H1 (cell line): ENCODE data around the gene MLH3. TPM values are rescaled to one million over a fixed set of nuclear protein-coding genes. Genes with fewer than 3 reads are reported as not detected.

ENCODE experiments used
- CTCF ChIA-PET: fragments of 300-600 bp; sonication (Branson Sonifier 250); formaldehyde crosslinking; loops from one replicate; lab custom pipeline; 2021; ENCODE audit not compliant: partially characterized antibody; lab: Charles Lee
- POLR2A ChIA-PET: fragments of 300-600 bp; sonication (Branson Sonifier 250); formaldehyde crosslinking; loops from one replicate; lab custom pipeline; 2021; ENCODE audit warnings: inconsistent platforms; ENCODE audit not compliant: partially characterized antibody; lab: Charles Lee
- DNase-seq, 2 experiments: peaks; one replicate each; pipeline versions ENCODE4 v3.0.0 to v3.0.0-alpha.2; 2010 to 2022; ENCODE audit warnings: low spot score in 2 of 2, low read depth in 1 of 2, mixed read lengths in 1 of 2
- FAIRE-seq: peaks from 2 replicates; lab custom pipeline; 2011; peaks lifted over from hg19 to GRCh38; lab: Jason Lieb, UNC
- H2AFZ ChIP-seq: 2 replicates; pipeline ENCODE4 v1.8.1; 2012; ENCODE audit warnings: low read length, inconsistent platforms
- H2AK5ac ChIP-seq: 2 replicates; pipeline ENCODE4 v1.6.1; 2013; ENCODE audit warnings: low read depth, low read length
- H2BK120ac ChIP-seq: replicated peaks from 2 replicates; pipeline ENCODE3; 2013; ENCODE audit warnings: low read depth, low read length, inconsistent platforms
- H2BK12ac ChIP-seq: 2 replicates; pipeline ENCODE4 v1.6.1; 2013; ENCODE audit warnings: low read depth, low read length
- H2BK15ac ChIP-seq: 2 replicates; pipeline ENCODE4 v1.6.1; 2013; ENCODE audit warnings: low read length
- H2BK20ac ChIP-seq: 2 replicates; pipeline ENCODE4 v1.6.1; 2013; ENCODE audit warnings: low read length
- H2BK5ac ChIP-seq: 2 replicates; pipeline ENCODE4 v1.6.1; 2013; ENCODE audit warnings: low read depth, low read length
- H3K14ac ChIP-seq: 2 replicates; pipeline ENCODE4 v1.6.1; 2013; ENCODE audit warnings: inconsistent platforms; ENCODE audit not compliant: insufficient read length
- H3K18ac ChIP-seq: 2 replicates; pipeline ENCODE4 v1.6.1; 2013; ENCODE audit warnings: low read length; ENCODE audit errors: extremely low read depth
- H3K23ac ChIP-seq: 2 replicates; pipeline ENCODE4 v1.6.1; 2013; ENCODE audit warnings: inconsistent platforms; ENCODE audit not compliant: insufficient read length
- H3K23me2 ChIP-seq: 2 replicates; pipeline ENCODE4 v1.6.1; 2013; ENCODE audit warnings: low read depth, low read length
- H3K27ac ChIP-seq: 2 replicates; pipeline ENCODE4 v1.6.1; 2011; ENCODE audit warnings: low read depth, low read length, inconsistent platforms
- H3K27me3 ChIP-seq, 4 experiments: replicated peaks in 1 of 4; 1 replicate in 1 of 4; 2 replicates in 3 of 4; pipeline versions ENCODE4 v1.6.1 to v1.8.1; 2011 to 2013; ENCODE audit warnings: low read length in 3 of 4, mild to moderate bottlenecking in 3 of 4, inconsistent platforms in 2 of 4, mixed read lengths in 2 of 4, moderate library complexity in 1 of 4; ENCODE audit not compliant: control insufficient read depth in 3 of 4, insufficient read depth in 3 of 4; ENCODE audit errors: extremely low read depth in 1 of 4
- H3K36me3 ChIP-seq, 4 experiments: 2 replicates each; pipeline versions ENCODE4 v1.6.1 to v1.8.1; 2011 to 2013; ENCODE audit warnings: mild to moderate bottlenecking in 4 of 4, low read length in 3 of 4, moderate library complexity in 2 of 4, control low read depth in 1 of 4, inconsistent platforms in 1 of 4; ENCODE audit not compliant: insufficient read depth in 4 of 4, control insufficient read depth in 2 of 4
- H3K4ac ChIP-seq: replicated peaks from 2 replicates; pipeline ENCODE3; 2013; ENCODE audit warnings: low read length, low read depth, mixed read lengths, inconsistent platforms; ENCODE audit not compliant: insufficient read length
- H3K4me1 ChIP-seq, 4 experiments: replicated peaks in 1 of 4; 1 replicate in 1 of 4; 2 replicates in 3 of 4; pipeline versions ENCODE4 v1.6.1 to v1.8.1; 2011 to 2013; ENCODE audit warnings: low read length in 3 of 4, inconsistent platforms in 2 of 4, mixed read lengths in 1 of 4; ENCODE audit not compliant: insufficient read depth in 4 of 4, control insufficient read depth in 3 of 4
- H3K4me2 ChIP-seq, 2 experiments: 2 replicates each; pipeline versions ENCODE4 v1.6.1 to v1.8.1; 2011 to 2013; ENCODE audit warnings: low read depth in 2 of 2, low read length in 2 of 2, control low read depth in 1 of 2, inconsistent platforms in 1 of 2, mild to moderate bottlenecking in 1 of 2; ENCODE audit not compliant: insufficient read depth in 1 of 2
- H3K4me3 ChIP-seq, 4 experiments: fragments of 200-600, 300-600 bp in 1 of 4; sonication (generic), shearing (Covaris generic), sonication (Bioruptor Twin) in 1 of 4; 2 replicates each; pipeline versions ENCODE4 v1.5.1 to v1.8.1; 2011 to 2016; ENCODE audit warnings: low read length in 4 of 4, low read depth in 3 of 4, control low read depth in 2 of 4, inconsistent platforms in 2 of 4, mild to moderate bottlenecking in 2 of 4, mixed read lengths in 1 of 4, moderate library complexity in 1 of 4; ENCODE audit not compliant: insufficient read depth in 2 of 4; ENCODE audit errors: extremely low read depth in 1 of 4
- H3K56ac ChIP-seq: replicated peaks from 2 replicates; pipeline ENCODE3; 2013; ENCODE audit warnings: low read depth, mild to moderate bottlenecking, mixed read lengths, low read length, inconsistent platforms; ENCODE audit not compliant: insufficient read length
- H3K79me1 ChIP-seq: 2 replicates; pipeline ENCODE4 v1.6.1; 2013; ENCODE audit warnings: low read depth, low read length, control low read depth
- H3K79me2 ChIP-seq, 2 experiments: 2 replicates each; pipeline versions ENCODE4 v1.6.1 to v1.8.1; 2012 to 2013; ENCODE audit warnings: low read length in 2 of 2, mild to moderate bottlenecking in 2 of 2, inconsistent platforms in 1 of 2; ENCODE audit not compliant: insufficient read depth in 2 of 2, control insufficient read depth in 1 of 2
- H3K9ac ChIP-seq, 4 experiments: replicated peaks in 1 of 4; 1 replicate in 1 of 4; 2 replicates in 3 of 4; pipeline versions ENCODE4 v1.6.1 to v1.8.1; 2011 to 2013; ENCODE audit warnings: low read depth in 3 of 4, low read length in 3 of 4, control low read depth in 2 of 4, mild to moderate bottlenecking in 2 of 4, moderate library complexity in 2 of 4, inconsistent platforms in 1 of 4; ENCODE audit errors: extremely low read depth in 1 of 4
- H3K9me3 ChIP-seq, 2 experiments: 2 replicates each; pipeline versions ENCODE4 v1.6.1 to v1.8.1; 2012 to 2013; ENCODE audit warnings: mild to moderate bottlenecking in 2 of 2, moderate library complexity in 2 of 2, control low read depth in 1 of 2, inconsistent platforms in 1 of 2, low read depth in 1 of 2, low read length in 1 of 2, mixed read lengths in 1 of 2; ENCODE audit not compliant: insufficient read depth in 2 of 2
- H4K20me1 ChIP-seq, 2 experiments: replicated peaks in 1 of 2; 2 replicates each; pipeline versions ENCODE3 to v1.8.1; 2011 to 2013; ENCODE audit warnings: inconsistent platforms in 2 of 2, low read length in 2 of 2, mild to moderate bottlenecking in 1 of 2; ENCODE audit not compliant: insufficient read depth in 2 of 2, control insufficient read depth in 1 of 2
- H4K5ac ChIP-seq: 2 replicates; pipeline ENCODE4 v1.6.1; 2013; ENCODE audit warnings: low read length, low read depth, mixed read lengths, inconsistent platforms; ENCODE audit not compliant: insufficient read length
- H4K8ac ChIP-seq: 2 replicates; pipeline ENCODE4 v1.8.0; 2013; ENCODE audit warnings: mild to moderate bottlenecking, moderate library complexity, low read length, inconsistent platforms; ENCODE audit not compliant: insufficient read depth; ENCODE audit errors: extremely low read depth
- H4K91ac ChIP-seq: replicated peaks from 2 replicates; pipeline ENCODE3; 2013; ENCODE audit warnings: low read length, mixed read lengths, inconsistent platforms; ENCODE audit not compliant: insufficient read length
- RFX5 ChIP-seq: IDR thresholded peaks from 2 replicates; pipeline ENCODE4 v1.6.1; 2011; ENCODE audit warnings: low read depth, low read length, improper control_type of control experiment, borderline replicate concordance
- WGBS, 2 experiments: shearing (Covaris generic) in 1 of 2; methylation state at CpG; one replicate each; pipeline versions ENCODE4 v1.1.6 to v1.1.7; 2013 to 2015; ENCODE audit warnings: low lambda C conversion rate in 2 of 2, mixed read lengths in 2 of 2, inconsistent platforms in 1 of 2, low coverage in 1 of 2, missing lambda C conversion rate in 1 of 2; ENCODE audit not compliant: insufficient replicate concordance in 2 of 2, insufficient coverage in 1 of 2, insufficient read length in 1 of 2; ENCODE audit errors: extremely low coverage in 1 of 2, missing lambda C conversion rate in 1 of 2; 5-methylcytosine and 5-hydroxymethylcytosine counted together
- polyA plus RNA-seq, 7 experiments: library from polyadenylated mRNA; depleted of rRNA in 3 of 7; stranded (reverse) in 5 of 7; unstranded in 2 of 7; fragments of >200 nt in 5 of 7; fragments of 200-250 nt in 2 of 7; gene quantifications; 1 replicate in 5 of 7; 2 replicates in 1 of 7; 4 replicates in 1 of 7; pipeline versions ENCODE4 v1.2.1 to v1.2.3, GENCODE V29; 2011 to 2013; ENCODE audit warnings: missing spikeins in 2 of 7, mixed read lengths in 2 of 7
- total RNA-seq: library from RNA; stranded (reverse); fragmentation: NEBNext Ultra II Directional; extraction: Animal tissue kit (Norgen Biotek cat#: 25700); gene quantifications from 2 replicates; pipeline ENCODE4 v1.2.1, GENCODE V29; 2021

Gene MLH3
- total and polyA plus RNA-seq, 2 of the 8 experiments (the other 6 are each of a cell fraction or from before 2014, with no cell fraction given): 9.3 to 20.1 TPM

DNA sequence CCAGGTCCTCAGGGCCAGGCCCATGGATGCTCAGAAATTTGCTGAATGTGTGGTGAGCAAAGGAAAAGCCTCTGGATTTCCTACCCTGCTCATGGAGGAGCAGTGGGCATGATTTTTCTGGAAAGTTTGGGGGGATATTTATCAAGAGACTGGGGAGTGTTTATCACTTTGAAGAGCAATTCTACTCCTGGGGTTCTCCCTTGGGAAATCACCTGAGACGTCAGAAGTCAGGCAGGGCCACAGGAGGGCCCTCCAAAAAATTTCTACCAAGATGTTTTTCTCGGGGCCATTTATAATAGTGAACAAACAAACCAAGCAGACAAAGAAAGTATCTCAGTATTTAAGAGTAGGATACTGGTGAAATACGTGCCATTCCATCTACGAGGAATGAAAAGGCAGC, 68.6 kb downstream of the MLH3 start:
- Histone ChIP-seq H4K20me1 (no peaks in the 10 kb centered on the region), H2BK5ac (no peak overlapping the region), H3K79me1 (no peaks in the 10 kb centered on the region), H3K56ac (no peak overlapping the region), H2BK12ac (no peak overlapping the region), H2BK20ac (no peak overlapping the region), H3K4me2 (no peak overlapping the region), H2BK120ac (no peak overlapping the region), H3K9me3 (no peaks in the 10 kb centered on the region), H4K91ac (no peak overlapping the region), H3K23ac (no peak overlapping the region), H3K4me3 (no peak overlapping the region), H2BK15ac (no peak overlapping the region), H2AK5ac (no peak overlapping the region), H3K23me2 (no peaks in the 10 kb centered on the region), H3K9ac (no peak overlapping the region), H4K5ac (no peak overlapping the region), H3K18ac (no peak overlapping the region), H3K14ac (no peak overlapping the region), H3K79me2 (no peaks in the 10 kb centered on the region), H4K8ac (no peak overlapping the region), H3K4me1 (peaks cover 0 to 31% (median 24%) of the 10 kb centered on the region in 4 experiments; a peak in 6 of 7 replicates), H3K27ac (no peak overlapping the region), H3K27me3 (peaks cover 0 to 2% (median 0%) of the 10 kb centered on the region in 4 experiments; a peak in 1 of 7 replicates), H3K36me3 (no peaks in the 10 kb centered on the region), H3K4ac (no peak overlapping the region), H2AFZ (no peak overlapping the region)
- FAIRE-seq: no peak
- CTCF ChIA-PET: interaction anchor here (0.7 to 1.8 kb wide), 9 partner anchors 9 to 123 kb away, joined by 3 to 6 read pairs (median 4); partner anchors contain the start of gene EIF2B2
- 92% methylated on average over 4 of the region's 4 CpGs; no CpG with 5 or more reads in 1 of the 2 experiments for WGBS, 2 experiments
- TF ChIP-seq RFX5: no peak
- no peak for DNase-seq
- POLR2A ChIA-PET: no interaction called here
